Stomach (tissue), 4 donors: Measurements from ENCODE around the gene GPC5.

Source experiments
- CTCF ChIP-seq, 7 experiments: fragments of 450-650 bp in 4 of 7; fragments of 200-600 bp in 3 of 7; sonication (generic) in 3 of 7; IDR thresholded peaks; one replicate each; pipeline ENCODE4 v1.5.1; 2016 to 2019; ENCODE audit warnings: antibody characterized with exemption in 7 of 7, control low read depth in 2 of 7, mild to moderate bottlenecking in 1 of 7
- POLR2A ChIP-seq, 4 donors: fragments of 450-650 bp; IDR thresholded peaks; one replicate each; pipeline ENCODE4 v1.6.1; 2016; ENCODE audit warnings: antibody characterized with exemption in 4 of 4, control low read depth in 2 of 4, mild to moderate bottlenecking in 1 of 4, moderate library complexity in 1 of 4

- TF ChIP-seq CTCF (IDR thresholded peaks at IDR 0.05) (no peak), POLR2A (IDR thresholded peaks at IDR 0.05) (no peak)
Measured at GRCh38 chr13:92459306-92459705, 1060.9 kb downstream of the GPC5 start.
